ENCODE results near the gene PARP16. TPM values are rescaled to one million over a fixed set of nuclear protein-coding genes. Genes with fewer than 3 reads are reported as not detected.

PARP16 gene
- total RNA-seq, 1 experiment from 2014 or later, result 9.7 TPM

- ChIA-PET CTCF (interaction anchor here (2.3 kb wide), 1 partner anchor 10 kb away, joined by 7 read pairs; the partner anchor contains the start of gene CILP), RAD21 (ENCODE audit: low non-redundant PET in 1 of 2, low total read pairs in 2 of 2, uncharacterized antibody in 2 of 2, unreplicated experiment in 2 of 2) (interaction anchor here in 1 of 2 experiments (0.6 kb wide), 1 partner anchor 108 kb away, joined by 3 read pairs; no protein-coding TSS in a partner anchor)
Observed at GRCh38 chr15:65221697-65222096, 65.0 kb downstream of the PARP16 start.

More at GRCh38 chr15:65221697-65222096, 65.0 kb downstream of the PARP16 start:
- Histone ChIP-seq H3K27ac (ENCODE audit: low read depth, low read length) (no peak overlapping the region), H3K9me3 (ENCODE audit: control insufficient read depth in 1 of 2, insufficient read depth in 1 of 2, low read depth in 1 of 2, low read length in 2 of 2) (no peaks in the 10 kb centered on the region), H3K9ac (ENCODE audit: low read length) (no peak overlapping the region), H3K9me2 (ENCODE audit: insufficient read depth) (0 out of 2 replicates have a peak, but pooled peaks cover under 1% of the 10 kb centered on the region), H3K79me2 (ENCODE audit: insufficient read depth, low read length) (no peaks in the 10 kb centered on the region), H3K4me2 (ENCODE audit: low read length) (no peak overlapping the region), H3K27me3 (ENCODE audit: insufficient read depth, low read length) (no peaks in the 10 kb centered on the region), H3K36me3 (ENCODE audit: control insufficient read depth in 1 of 2, insufficient read depth in 2 of 2, low read length in 2 of 2) (no peaks in the 10 kb centered on the region), H4K20me1 (ENCODE audit: insufficient read depth) (no peaks in the 10 kb centered on the region), H2AFZ (ENCODE audit: low read depth, low read length, poor library complexity, severe bottlenecking) (no peak overlapping the region), H3K4me3 (replicated peaks in 1 of 2; ENCODE audit: low read depth in 1 of 2, low read length in 2 of 2) (no peak overlapping the region), H3K4me1 (ENCODE audit: control insufficient read depth in 1 of 2, insufficient read depth in 2 of 2, low read length in 2 of 2) (no peaks in the 10 kb centered on the region)
- DNase-seq (ENCODE audit: low read depth, low spot score) (no peak), ATAC-seq (no peak)
- TF ChIP-seq TCF7L2 (IDR thresholded peaks at IDR 0.05; ENCODE audit: borderline replicate concordance, extremely low read depth, insufficient read depth, insufficient read length) (no peak), ZNF274 (IDR thresholded peaks at IDR 0.05; ENCODE audit: low read depth, low read length) (no peak), POLR2A (IDR thresholded peaks at IDR 0.05; ENCODE audit: borderline replicate concordance, extremely low read depth, insufficient read depth, insufficient read length) (no peak), CTCF (IDR thresholded peaks at IDR 0.05 in 2 of 3, conservative IDR thresholded peaks at IDR 0.05 in 1 of 3; ENCODE audit: borderline replicate concordance in 1 of 3, insufficient read depth in 1 of 3, low read depth in 2 of 3, low read length in 2 of 3) (no peak), EZH2phosphoT487 (IDR thresholded peaks at IDR 0.05; ENCODE audit: borderline replicate concordance) (no peak), ZFX (IDR thresholded peaks at IDR 0.05) (no peak), EGR1 (IDR thresholded peaks at IDR 0.05; ENCODE audit: low read depth) (no peak)
- intact Hi-C loops (cut with micrococcal nuclease), result no loop called here
- POLR2A ChIA-PET, result no interaction called here
- no TSS peak for BruUV-seq (replicated peaks)

Measured in HCT116 (cell line).